NCI-H128 (cell line): ENCODE results near the gene ZBED1.
"Not testable (repeated sequence)": the region's sequence is repeated elsewhere in the genome, so short reads cannot be mapped to it uniquely, and the experiment has no call there.

Source experiments
- DNase-seq: peaks from one replicate; lab custom pipeline; 2025; ENCODE audit not compliant: unreplicated experiment; lab: John Stamatoyannopoulos, UW

Gene ZBED1

DNA sequence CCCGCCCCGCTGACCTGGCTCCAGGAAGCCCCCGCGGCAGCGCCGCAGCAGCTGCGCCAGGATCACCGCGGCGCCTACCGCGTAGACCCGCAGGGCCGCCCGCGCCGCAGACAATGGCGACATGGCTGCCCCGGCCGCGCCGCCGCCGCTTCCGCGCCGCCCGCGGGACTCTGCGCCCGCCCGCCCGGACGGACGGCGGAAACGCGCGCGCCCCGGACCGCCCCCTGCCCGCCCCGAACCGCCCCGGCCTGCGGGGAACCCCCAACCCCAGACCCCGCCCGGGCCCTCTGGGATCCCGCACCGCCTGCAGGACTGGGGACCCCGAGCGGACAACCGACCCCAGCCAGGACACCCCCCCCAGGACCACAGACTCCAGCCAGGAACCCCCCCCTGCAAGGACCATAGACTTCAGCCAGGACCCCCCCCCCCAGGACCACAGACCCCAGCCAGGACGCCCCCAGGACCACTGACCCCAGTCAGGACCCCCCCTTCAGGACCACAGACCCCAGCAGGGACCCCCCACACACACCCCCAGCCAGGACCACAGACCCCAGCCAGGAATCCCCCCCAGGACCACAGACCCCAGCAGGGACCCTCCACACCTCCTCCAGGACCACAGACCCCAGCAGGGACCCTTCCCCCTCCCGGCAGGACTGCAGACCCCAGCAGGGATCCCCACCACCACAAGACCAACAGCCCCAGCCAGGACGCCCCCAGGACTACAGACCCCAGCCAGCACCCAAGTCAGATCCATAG lies at the start of gene ZBED1, which contains the start of gene DHRSX:
Gene ZBED1, minus strand, starts transcription at position 174 of the 756 bp plus-strand sequence. CDS start 10,257 bp downstream, outside the sequence.
Gene DHRSX, minus strand, starts transcription at position 174 of the 756 bp plus-strand sequence. Its CDS starts 51 bp downstream, at position 123.
- DNase-seq: no peak

DNA sequence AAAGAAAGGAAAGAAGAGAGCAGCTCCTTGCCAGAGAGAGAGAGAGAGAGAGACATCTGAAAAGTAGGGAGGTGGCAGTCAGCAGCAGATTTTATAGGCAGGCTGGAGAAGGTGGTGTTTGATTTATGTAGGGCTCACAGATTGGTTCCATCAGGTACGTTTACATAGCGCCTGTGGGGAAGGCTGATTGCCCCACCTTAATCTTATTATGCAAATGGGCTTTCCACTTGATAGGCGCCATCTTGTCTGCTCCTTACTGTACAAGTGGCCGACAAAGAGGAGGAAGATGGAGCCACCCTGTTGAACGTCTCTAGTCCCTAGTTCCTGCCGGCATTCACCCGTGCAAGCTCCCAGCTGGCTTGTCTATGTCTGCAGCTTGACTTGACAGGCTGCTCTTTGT lies 49.1 kb upstream of the ZBED1 start:
- peak; percentile 44 for DNase-seq

DNA sequence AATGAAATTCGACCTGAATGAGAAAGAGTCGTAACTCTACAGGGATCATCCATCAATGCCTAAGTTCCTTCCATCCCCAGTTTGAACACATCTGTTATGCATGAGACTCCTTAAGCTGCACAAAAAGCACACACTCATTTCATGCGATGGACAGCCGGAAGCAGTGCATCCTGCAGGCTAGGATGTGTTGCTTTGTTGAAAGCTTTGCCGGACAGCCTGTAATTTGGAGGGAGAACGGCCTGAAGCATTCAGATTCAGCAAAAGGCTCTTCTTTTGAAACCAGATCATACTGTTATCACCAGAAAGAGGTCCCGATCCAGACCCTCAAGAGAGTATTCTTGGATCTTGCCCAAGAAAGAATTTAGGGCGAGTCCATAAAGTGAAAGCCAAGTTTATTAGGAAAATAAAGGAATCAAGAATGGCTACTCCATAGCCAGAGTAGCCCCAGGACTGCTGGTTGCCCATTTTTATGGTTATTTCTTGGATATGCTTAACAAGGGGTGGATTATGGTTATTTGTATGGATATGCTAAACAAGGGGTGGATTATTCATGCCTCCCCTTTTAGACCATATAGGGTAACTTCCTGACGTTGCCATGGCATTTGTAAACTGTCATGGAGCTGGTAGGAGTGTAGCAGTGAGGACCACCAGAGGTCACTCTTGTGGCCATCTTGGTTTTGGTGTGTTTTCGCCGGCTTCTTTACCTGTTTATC lies 48.1 kb upstream of the ZBED1 start:
- no peak for DNase-seq

DNA sequence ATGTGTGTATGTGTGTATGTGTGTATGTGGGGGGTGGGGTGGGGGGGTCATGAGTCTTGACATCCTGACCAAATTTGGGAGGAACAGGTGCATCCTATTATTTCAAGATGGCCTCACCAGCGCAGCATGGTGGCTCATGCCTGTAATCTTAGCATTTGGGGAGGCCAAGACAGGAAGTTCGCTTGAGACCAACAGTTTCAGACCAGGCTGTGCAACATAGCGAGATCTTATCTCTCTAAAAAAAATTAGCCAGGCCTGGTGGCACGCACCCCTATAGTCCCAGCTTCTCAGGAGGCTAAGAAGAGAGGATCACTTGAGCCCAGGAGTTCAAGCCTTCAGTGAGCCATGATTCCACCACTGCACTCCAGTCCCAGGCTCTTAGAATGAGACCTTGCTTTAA lies 47.0 kb upstream of the ZBED1 start:
- no peak for DNase-seq

DNA sequence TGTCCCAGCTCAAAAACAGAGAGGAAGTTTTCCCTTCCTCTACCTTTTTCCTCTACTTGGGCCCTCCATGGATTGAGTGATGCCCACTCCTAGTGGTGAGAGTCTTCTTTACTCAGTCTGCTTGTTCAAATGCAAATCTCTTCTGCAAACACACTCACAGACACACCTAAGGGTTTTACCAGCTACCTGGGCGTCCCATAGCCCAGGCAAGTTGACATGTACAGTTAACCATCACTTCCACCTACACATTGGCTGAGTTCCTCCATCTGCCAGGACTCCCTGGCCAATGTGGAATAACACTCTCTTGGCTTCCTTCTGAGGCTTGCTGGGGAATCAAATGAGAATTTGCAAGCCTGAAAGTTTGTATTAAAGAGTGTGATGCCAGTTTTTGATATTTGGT lies 45.7 kb upstream of the ZBED1 start:
- DNase-seq: no peak

DNA sequence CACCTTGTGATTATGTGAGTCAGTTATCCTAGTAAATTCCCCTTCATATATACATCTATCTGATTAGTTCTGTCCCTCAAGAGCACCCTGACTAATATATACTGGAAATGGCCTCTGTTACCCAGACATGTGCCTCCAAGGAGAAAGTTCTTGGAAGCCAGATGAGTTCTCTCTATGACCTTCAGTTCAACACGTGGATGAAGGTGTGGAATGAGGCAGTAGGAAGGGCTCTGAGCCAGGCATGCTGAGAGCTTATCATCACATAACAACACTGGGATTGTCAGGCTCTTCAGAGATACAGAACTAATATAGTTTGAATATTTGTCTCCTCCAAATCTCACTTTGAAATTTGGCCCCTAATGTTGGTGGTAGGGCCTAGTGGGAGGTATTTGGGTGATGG lies 44.4 kb upstream of the ZBED1 start:
- no peak for DNase-seq

DNA sequence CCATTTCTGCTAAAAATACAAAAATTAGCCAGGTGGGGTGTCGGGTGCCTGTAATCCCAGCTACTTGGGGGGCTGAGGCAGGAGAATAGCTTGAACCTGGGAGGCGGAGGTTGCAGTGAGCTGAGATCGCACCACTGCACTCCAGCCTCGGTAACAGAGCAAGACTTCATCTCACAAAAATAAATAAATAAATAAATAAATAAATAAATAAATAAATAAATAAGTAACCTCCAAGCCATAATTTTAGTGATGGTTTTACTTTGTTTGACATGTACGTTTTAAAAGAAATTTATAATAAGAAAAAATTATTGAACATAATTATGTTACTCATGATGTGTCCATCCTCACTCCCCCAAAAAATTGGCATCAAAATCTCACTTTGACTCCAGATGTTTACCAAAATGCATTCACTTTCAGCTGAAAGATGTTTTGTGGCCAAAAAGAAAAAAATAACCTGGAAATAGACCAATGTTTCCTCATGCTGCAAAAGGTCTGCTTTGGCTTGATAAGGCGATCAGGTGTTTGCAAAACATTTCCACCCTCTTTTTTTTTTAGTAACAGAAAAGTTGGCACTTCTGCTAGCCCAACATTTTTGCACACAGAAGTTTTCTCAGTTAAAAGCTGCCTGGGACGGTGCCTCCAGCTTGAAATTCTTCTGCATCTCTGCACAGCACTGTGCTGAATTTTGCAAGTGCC lies 42.2 kb upstream of the ZBED1 start:
- DNase-seq: no peak

DNA sequence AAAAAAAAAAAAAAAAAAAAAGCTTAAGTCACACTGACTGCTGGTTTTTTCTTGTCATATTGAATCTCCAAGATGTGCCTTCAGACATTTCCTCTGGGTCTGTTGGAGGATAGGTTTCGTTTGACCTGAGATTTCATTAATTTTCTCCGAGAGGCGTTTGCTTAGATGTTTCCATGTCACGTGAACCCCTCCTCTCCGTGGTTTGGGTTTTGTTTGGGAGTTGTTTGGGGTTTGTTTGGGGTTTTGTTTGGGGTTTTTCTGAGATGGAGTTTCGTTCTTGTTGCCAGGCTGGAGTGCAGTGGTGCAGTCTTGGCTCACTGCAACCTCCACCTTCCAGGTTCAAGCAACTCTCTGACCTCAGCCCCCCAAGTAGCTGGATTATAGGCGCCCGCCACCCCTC lies 40.8 kb upstream of the ZBED1 start:
- DNase-seq: no peak

DNA sequence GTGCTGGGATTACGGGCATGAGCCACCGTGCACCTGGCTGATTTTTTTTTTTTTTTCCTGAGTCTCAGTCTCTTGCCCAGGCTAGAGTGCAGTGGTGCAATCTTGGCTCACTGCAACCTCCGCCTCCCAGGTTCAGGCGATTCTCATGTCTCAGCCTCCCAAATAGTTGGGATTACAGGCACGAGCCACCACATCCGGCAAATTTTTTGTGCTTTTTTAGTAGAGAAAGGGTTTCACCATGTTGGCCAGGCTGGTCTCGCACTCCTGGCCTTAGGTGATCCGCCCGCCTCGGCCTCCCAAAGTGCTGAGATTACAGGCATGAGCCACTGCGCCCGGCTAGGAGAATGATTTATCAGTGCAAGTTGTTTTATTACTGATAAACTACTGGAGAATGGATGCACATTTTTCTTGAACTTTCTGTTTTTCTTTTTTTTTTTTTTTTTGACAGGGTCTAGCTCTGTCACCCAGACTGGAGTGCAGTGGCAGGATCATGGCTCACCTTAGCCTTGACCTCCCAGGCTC lies 39.7 kb upstream of the ZBED1 start:
- DNase-seq: no peak

DNA sequence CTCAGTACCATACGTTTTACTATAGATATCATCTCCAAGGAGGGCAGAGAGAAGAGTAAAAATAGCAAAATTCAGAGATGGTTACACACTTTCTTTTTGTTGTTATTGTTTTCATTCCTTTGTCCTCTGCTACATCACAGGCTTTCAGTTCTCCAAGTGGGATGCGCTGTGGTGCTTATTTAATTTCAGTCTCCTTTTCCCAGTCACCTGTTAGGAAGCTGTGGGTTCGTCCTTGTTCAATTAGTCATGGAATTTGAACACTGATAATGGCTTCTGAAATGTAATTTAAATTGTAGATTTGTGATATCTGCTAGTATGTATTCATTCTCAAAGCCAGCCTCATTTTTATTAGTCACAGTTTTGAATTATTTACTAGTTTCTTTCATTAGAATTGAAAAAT lies 38.8 kb upstream of the ZBED1 start:
- DNase-seq: no peak

DNA sequence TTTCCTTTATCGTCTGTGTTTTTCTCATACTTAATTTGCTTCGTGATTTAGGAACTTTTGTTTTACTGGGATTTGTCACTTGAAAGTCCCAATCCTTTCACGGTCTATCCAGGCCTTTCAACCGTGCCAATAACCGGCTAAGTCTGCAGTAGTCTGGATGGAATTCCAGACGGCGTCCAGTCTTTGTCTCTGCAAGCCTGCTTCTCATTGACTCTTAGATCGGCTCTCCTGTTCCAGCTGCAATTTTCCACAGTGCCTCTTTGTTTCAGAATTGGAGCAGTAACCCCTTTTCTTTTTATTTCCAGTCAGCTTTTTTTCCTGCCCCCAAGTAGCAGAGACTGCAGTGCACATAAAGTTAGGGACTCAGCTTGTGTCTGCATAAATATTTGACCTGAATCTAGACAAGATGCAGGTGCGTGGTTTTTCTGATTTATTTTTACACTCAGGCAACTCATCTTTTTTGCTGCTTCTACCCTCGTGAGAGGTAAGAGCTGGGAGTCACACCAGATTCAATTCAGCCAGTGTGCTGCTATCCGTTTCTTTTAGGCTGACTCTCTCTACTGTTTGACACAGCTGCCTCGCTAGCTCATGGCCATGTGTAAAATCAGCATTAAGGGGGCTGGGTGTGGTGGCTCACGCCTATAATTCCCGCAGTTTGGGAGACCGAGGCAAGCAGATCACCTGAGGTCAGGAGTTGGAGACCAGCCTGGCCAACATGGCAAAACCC lies 37.4 kb upstream of the ZBED1 start:
- no peak for DNase-seq

DNA sequence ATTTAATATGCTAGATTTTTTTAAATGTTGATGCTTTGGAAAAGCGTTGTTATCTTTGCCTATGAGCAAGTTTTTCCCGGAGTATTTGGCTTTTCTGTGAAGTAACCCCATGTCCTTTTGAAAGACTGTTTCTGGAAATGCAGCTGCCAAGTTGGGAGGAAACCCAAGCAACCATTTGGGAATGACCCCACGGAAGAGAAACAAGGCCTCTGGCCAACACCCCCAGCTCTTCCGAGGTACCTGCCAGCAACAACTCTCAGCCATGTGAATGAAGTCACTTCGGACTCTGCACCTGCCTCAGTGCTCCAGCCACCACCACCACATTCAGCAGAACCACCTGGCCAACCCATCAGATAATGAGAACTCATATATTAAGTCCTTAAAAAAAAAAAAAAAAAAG lies 36.2 kb upstream of the ZBED1 start:
- no peak for DNase-seq

DNA sequence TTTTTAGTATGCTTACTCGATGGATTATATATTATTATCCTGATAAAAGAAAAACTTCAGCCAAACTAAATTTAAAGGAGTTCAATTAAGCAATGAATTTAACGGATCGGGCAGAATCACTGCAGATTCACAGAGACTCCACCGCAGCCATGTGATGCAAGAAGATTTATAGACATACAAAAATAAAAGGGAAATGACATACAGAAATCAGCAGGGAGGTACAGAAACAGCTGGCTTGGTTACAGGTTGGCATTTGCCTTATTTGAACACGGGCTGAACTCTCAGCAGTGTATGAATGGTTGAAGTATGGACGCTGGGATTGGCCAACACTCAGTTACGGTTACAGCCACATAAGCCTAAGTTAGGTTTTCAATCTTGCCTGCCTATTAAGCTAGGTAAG lies 35.4 kb upstream of the ZBED1 start:
- no peak for DNase-seq

DNA sequence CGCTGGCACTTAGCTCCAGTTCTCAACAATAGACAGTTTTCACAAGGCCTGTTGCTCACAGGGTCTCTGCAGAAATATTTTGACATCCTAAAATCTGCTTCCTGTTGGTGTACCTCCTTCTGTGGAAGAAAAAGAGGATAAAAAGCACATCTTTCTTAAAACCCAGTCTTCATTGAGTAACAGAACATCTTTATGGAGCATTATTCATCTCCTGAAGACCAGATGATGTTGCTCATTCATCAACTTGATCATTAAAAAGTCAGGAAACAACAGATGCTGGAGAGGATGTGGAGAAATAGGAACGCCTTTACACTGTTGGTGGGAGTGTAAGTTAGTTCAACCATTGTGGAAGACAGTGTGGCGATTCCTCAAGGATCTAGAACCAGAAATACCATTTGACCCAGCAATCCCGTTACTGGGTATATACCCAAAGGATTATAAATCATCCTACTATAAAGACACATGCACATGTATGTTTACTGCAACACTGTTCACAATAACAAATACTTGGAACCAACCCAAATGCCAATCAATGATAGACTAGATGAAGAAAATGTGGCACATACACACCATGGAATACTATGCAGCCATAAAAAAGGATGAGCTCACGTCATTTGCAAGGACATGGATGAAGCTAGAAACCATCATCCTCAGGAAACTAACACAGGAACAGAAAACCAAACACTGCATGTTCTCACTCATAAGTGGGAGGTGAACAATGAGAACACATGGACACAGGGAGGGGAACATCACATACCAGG lies 33.7 kb upstream of the ZBED1 start:
- DNase-seq: not testable (repeated sequence)

DNA sequence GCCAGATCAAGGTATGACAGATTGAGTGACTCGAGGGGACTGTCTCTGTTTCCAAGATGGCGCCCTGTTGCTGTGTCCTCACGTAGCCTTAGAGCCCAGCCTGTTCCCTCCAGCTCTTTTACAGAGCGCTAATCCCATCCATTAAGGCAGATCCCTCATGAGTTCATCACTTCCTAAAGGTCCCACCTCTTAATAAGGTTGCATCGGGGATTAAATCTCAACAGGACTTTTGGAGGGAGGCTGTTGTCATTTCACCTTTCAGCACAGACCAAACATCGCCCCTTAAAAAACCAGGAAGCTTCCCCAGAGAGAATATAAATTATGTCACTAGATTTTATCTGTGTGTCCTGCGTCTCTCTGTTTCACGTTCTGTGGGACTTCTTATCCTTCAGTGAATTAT lies 32.6 kb upstream of the ZBED1 start:
- no peak for DNase-seq

DNA sequence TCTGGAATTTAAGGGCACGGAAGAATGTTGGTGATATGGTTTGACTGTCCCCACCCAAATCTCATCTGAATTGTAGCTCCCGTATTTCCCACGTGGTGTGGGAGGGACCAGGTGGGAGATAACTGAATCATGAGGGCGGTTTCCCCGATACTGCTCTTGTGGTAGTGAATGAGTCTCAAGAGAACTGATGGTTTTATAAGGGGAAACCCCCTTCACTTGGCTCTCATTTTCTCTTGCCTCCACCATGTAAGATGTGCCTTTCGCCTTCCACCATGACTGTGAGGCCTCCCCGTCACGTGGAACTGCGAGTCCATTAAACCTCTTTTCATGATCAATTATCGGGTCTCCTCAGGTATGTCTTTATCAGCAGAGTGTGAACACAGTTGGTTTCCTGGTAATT lies 25.6 kb upstream of the ZBED1 start:
- DNase-seq: no peak

DNA sequence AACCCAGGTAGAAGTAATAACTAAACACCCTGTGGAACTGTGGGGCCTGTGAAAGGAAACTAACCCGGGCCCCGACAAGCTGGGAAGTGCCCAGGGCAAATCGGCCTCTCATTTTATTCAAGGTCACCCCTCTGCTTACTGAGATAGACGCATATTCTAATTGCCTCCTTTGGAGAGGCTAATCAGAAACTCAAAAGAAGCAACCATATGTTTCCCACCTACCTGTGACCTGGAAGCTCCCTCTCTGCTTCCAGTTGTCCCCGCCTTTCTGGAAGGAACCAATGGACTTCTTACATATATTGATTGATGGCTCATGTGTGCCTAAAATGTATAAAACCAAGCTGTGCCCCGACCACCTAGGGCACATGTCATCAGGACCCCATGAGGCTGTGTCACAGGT lies 23.1 kb upstream of the ZBED1 start:
- no peak for DNase-seq

DNA sequence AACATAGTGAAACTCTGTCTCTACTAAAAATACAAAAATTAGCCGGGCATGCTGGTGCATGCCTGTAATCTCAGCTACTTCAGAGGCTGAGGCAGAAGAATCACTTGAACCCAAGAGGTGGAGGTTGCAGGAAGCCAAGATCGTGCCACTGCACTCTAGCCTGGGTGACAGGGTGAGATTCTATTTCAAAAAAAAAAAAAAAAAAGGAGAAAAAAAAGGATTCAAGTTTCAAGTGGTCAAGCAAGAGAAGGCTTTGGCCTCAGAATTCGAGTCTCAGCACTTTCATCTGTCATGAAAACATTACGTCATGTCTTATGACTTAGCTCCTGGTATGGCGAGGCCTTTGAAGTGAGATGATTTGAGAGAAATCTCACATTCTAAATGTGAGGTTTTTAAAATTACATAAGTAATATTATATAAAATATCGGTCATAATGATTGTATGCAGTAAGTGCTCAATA lies 21.2 kb upstream of the ZBED1 start:
- no peak for DNase-seq

DNA sequence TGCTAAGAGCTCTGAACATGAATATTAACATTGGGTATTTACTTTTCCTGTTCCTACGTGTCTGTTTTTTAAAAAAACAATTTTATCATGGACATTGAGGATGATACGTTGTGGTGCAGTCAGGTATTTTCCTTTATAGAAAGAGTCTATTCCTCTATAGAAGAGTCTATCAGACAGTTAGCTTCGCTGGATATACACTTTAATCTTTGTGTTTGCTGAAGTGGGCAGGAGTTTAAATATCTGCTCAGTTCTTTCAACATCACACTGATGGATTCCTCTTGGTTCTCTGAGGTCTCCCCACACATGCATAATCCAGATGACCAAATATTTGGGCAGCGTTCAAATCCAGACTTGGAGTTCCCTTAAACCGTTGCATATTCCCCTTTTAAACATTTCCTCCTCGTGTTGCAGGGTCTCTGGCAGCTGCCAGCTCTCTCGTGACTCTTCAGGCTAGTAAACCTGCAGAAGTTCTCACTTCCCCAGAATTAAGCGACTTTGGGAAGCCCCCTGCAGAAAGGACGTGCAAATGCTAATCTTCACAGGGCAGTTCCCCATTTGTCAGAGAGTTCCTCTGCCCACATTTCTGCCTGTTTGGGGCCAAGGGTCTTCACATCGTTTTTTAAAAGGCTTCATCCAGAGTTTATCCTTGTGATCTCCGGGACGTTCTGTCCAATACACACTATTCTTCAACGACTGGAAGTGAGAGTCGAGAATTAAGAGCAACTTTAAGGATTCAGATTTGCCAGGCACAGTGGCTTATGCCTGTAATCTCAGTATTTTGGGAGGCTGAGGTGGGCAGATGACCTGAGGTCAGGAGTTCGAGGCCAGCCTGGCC lies 20.5 kb upstream of the ZBED1 start:
- DNase-seq: no peak
